Neural crest cell (in vitro differentiated cells): ENCODE measurements around the gene CEP76. TPM values are rescaled to one million over a fixed set of nuclear protein-coding genes. Genes with fewer than 3 reads are reported as not detected.

Source experiments
- DNase-seq: peaks from one replicate; pipeline ENCODE4 v3.0.0; 2021; ENCODE audit warnings: low read depth, mixed read lengths, low spot score
- H3K27ac Mint-ChIP-seq: one replicate; pipeline ENCODE4 v1.8.0; 2021; ENCODE audit warnings: mild to moderate bottlenecking, mixed read lengths; ENCODE audit not compliant: unreplicated experiment
- H3K27me3 Mint-ChIP-seq: 2 replicates; pipeline ENCODE4 v1.8.0; 2021; ENCODE audit warnings: low read depth, mild to moderate bottlenecking, mixed read lengths
- H3K36me3 Mint-ChIP-seq: 2 replicates; pipeline ENCODE4 v1.8.0; 2021; ENCODE audit warnings: low read depth, mild to moderate bottlenecking, mixed read lengths
- H3K4me1 Mint-ChIP-seq: 2 replicates; pipeline ENCODE4 v1.8.0; 2021; ENCODE audit warnings: mixed read lengths
- H3K4me3 Mint-ChIP-seq: one replicate; pipeline ENCODE4 v1.8.0; 2021; ENCODE audit warnings: mild to moderate bottlenecking, mixed read lengths
- H3K9me3 Mint-ChIP-seq: 2 replicates; pipeline ENCODE4 v1.8.0; 2021; ENCODE audit warnings: mixed read lengths
- total RNA-seq: library from RNA; stranded (reverse); gene quantifications from 2 replicates; pipeline ENCODE4 v1.2.1, GENCODE V29; 2021
- TF ChIP-seq, protein P1 (sequence below): fragments of 200-600 bp; sonication (generic); conservative IDR thresholded peaks from 2 replicates; pipeline ENCODE4 v1.5.0; 2021; ENCODE audit warnings: antibody characterized with exemption, mild to moderate bottlenecking

Gene CEP76
- total RNA-seq, 1 donor from 2014 or later, result 15.4 TPM

GRCh38 chr18:12744103-12744502 lies 41.6 kb upstream of the CEP76 start:
- H3K27me3 Mint-ChIP-seq, result no peaks in the 10 kb centered on the region
- H3K9me3 Mint-ChIP-seq, result no peaks in the 10 kb centered on the region

GRCh38 chr18:12742453-12742852 lies 39.9 kb upstream of the CEP76 start:
- no peak for DNase-seq
- H3K36me3 Mint-ChIP-seq, result no peaks in the 10 kb centered on the region
- H3K27me3 Mint-ChIP-seq, result no peaks in the 10 kb centered on the region
- H3K4me1 Mint-ChIP-seq, result no peaks in the 10 kb centered on the region
- H3K27ac Mint-ChIP-seq, result no peak overlapping the region
- no peaks in the 10 kb centered on the region for H3K9me3 Mint-ChIP-seq
- TF ChIP-seq, protein P1, sequence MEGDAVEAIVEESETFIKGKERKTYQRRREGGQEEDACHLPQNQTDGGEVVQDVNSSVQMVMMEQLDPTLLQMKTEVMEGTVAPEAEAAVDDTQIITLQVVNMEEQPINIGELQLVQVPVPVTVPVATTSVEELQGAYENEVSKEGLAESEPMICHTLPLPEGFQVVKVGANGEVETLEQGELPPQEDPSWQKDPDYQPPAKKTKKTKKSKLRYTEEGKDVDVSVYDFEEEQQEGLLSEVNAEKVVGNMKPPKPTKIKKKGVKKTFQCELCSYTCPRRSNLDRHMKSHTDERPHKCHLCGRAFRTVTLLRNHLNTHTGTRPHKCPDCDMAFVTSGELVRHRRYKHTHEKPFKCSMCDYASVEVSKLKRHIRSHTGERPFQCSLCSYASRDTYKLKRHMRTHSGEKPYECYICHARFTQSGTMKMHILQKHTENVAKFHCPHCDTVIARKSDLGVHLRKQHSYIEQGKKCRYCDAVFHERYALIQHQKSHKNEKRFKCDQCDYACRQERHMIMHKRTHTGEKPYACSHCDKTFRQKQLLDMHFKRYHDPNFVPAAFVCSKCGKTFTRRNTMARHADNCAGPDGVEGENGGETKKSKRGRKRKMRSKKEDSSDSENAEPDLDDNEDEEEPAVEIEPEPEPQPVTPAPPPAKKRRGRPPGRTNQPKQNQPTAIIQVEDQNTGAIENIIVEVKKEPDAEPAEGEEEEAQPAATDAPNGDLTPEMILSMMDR, result no peak
- H3K4me3 Mint-ChIP-seq, result no peak overlapping the region

More at GRCh38 chr18:12744103-12744502, 41.6 kb upstream of the CEP76 start:
- H3K36me3 Mint-ChIP-seq, result no peaks in the 10 kb centered on the region
- DNase-seq, result no peak
- no peak overlapping the region for H3K4me3 Mint-ChIP-seq
- no peaks in the 10 kb centered on the region for H3K4me1 Mint-ChIP-seq
- no peak overlapping the region for H3K27ac Mint-ChIP-seq
- TF ChIP-seq, protein P1, result peak; percentile 71

DNA sequence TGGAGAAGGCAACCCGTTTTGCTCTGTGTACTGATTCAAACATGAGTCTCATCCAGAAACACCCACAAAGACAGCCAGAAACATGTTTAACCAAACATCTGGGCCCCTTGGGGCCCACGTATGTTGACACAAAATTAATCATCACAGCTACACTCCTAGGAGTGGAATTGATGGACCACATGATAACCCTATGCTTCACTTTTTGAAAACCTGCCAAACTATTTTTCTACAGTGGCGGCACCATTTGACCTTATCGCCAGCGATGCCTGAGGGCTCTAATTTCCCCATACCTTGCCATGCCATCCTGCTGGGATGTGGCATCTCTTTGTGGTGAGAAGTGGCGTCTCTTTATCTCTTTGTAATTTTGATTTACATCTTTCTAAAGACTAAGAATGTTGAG lies 38.8 kb upstream of the CEP76 start:
- no peaks in the 10 kb centered on the region for H3K4me1 Mint-ChIP-seq
- H3K9me3 Mint-ChIP-seq, result no peaks in the 10 kb centered on the region
- no peaks in the 10 kb centered on the region for H3K27me3 Mint-ChIP-seq
- no peak overlapping the region for H3K4me3 Mint-ChIP-seq
- no peak for DNase-seq
- TF ChIP-seq, protein P1, result no peak
- H3K36me3 Mint-ChIP-seq, result no peaks in the 10 kb centered on the region
- no peak overlapping the region for H3K27ac Mint-ChIP-seq

DNA sequence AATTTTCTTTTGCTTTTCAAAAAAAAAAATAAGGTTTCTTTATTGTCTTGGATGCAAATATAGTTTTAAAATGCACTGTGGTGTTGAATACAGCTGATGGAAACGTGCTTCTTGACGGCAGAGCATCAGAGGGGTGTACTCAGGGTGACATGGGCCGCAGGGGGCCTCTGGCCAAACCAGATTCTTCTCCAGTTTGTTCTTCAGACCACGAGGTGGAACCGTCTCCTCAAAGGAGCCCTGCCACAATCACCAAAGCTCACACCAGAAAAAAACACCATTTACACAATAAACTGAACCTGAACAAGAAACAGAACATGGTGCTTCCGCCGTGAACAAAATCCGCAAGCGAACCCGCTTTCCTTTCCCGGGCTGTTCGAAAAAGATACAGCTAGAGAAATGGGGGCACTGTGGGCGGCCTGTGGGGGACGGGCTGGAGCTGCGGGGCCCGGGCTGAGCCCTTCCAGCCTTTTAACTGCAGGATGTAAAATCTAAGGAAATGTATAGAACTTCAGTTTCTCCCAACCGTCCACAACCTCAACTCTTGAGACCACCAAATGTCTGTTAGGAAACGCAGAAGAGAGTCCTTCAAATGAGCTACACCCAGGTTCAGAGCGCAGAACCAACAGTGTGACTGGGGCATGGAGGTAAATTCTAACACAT lies 34.9 kb upstream of the CEP76 start:
- no peak for DNase-seq
- Mint-ChIP-seq H3K4me3 (no peak overlapping the region), H3K27me3 (no peaks in the 10 kb centered on the region), H3K4me1 (no peaks in the 10 kb centered on the region), H3K36me3 (no peaks in the 10 kb centered on the region), H3K9me3 (peaks cover 1% of the 10 kb centered on the region), H3K27ac (no peak overlapping the region)
- TF ChIP-seq, protein P1, result no peak

DNA sequence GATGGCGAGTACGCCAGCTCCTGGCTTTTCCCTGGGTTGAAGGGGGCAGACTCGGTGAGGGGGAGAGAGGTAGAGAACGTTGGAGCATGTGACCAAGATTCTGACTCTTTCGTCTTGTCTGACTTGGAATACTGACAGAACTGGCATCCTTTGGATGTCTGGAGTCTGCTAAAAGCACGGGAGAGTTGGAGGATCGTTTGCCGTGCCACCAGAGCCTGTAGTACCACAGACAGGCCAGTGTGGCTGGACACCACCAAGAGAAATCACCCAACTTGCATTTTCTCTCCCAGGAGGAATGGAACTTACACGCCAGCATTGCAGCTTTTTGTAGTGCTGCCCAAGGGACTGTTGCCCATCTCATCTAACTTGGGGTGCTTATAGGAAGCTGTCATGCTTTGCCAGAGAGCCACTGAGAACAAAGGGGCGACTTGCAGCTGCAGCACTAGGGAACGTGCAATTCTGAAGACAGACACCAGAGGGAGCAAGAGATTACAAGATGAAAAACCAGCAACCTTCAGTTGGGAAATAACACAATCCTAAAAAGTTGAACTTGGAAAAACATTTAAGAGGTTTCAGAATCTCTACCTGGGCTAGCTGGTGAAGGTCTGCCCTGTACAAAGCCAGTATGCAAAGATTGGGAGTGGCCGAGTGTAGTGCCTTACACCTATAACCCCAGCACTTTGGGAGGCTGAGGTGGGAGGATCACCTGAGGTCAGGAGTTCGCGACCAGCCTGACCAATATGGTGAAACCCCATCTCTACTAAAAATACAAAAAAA lies 24.4 kb upstream of the CEP76 start:
- Mint-ChIP-seq H3K27ac (peak overlapping the region; percentile 79), H3K36me3 (peaks cover 18% of the 10 kb centered on the region), H3K4me3 (no peak overlapping the region), H3K9me3 (peaks cover 7% of the 10 kb centered on the region), H3K4me1 (peaks cover 4% of the 10 kb centered on the region), H3K27me3 (no peaks in the 10 kb centered on the region)
- DNase-seq, result peak; percentile 88
- TF ChIP-seq, protein P1, result peak; percentile 91
